Common myeloid progenitor, CD34-positive (primary cell): Measurements from ENCODE around the gene SCN3A.
A peak's percentile ranks its signal among the peaks of the same experiment; 100 is the strongest.

Experiments
- CTCF ChIA-PET: fragments of 350-600 bp; sonication (Branson Sonifier 250); formaldehyde crosslinking; loops from one replicate; lab custom pipeline; 2021; ENCODE audit warnings: antibody characterized with exemption; lab: Charles Lee
- POLR2A ChIA-PET: fragments of 350-600 bp; sonication (Branson Sonifier 250); formaldehyde crosslinking; loops from one replicate; lab custom pipeline; 2021; ENCODE audit warnings: antibody characterized with exemption; lab: Charles Lee
- DNase-seq, 3 donors: peaks; one replicate each; pipeline versions ENCODE4 v3.0.0 to v3.0.0-alpha.2; 2013
- H3K27ac ChIP-seq, 2 experiments: 1 replicate in 1 of 2; 2 replicates in 1 of 2; pipeline ENCODE4 v1.7.0; 2013; ENCODE audit warnings: inconsistent platforms in 2 of 2, low read length in 2 of 2, mild to moderate bottlenecking in 2 of 2, low read depth in 1 of 2, moderate library complexity in 1 of 2; ENCODE audit not compliant: severe bottlenecking in 2 of 2, insufficient read depth in 1 of 2, poor library complexity in 1 of 2
- H3K27me3 ChIP-seq, 5 experiments: replicated peaks in 2 of 5; 1 replicate in 3 of 5; 2 replicates in 2 of 5; pipeline versions ENCODE4 v1.6.1 to v1.7.0; 2013; ENCODE audit warnings: low read length in 4 of 5, mild to moderate bottlenecking in 2 of 5, moderate library complexity in 2 of 5, inconsistent platforms in 1 of 5; ENCODE audit not compliant: insufficient read depth in 5 of 5, control insufficient read depth in 4 of 5
- H3K36me3 ChIP-seq, 4 experiments: 1 replicate in 2 of 4; 2 replicates in 2 of 4; pipeline versions ENCODE4 v1.6.1 to v1.7.0; 2013; ENCODE audit warnings: low read length in 3 of 4, control low read depth in 1 of 4, mild to moderate bottlenecking in 1 of 4; ENCODE audit not compliant: control insufficient read depth in 4 of 4, insufficient read depth in 4 of 4
- H3K4me1 ChIP-seq, 4 experiments: 1 replicate in 3 of 4; 2 replicates in 1 of 4; pipeline versions ENCODE4 v1.6.1 to v1.7.1; 2013; ENCODE audit warnings: low read length in 3 of 4, mild to moderate bottlenecking in 3 of 4, control low read depth in 1 of 4, inconsistent platforms in 1 of 4, moderate library complexity in 1 of 4; ENCODE audit not compliant: control insufficient read depth in 4 of 4, insufficient read depth in 4 of 4; ENCODE audit errors: control extremely low read depth in 1 of 4
- H3K4me3 ChIP-seq, 7 experiments: 1 replicate in 4 of 7; 2 replicates in 3 of 7; pipeline versions ENCODE4 v1.5.1 to v1.7.0; 2013; ENCODE audit warnings: mild to moderate bottlenecking in 7 of 7, low read length in 6 of 7, moderate library complexity in 6 of 7, inconsistent platforms in 2 of 7, low read depth in 2 of 7, control low read depth in 1 of 7; ENCODE audit not compliant: insufficient read depth in 4 of 7, control insufficient read depth in 1 of 7; ENCODE audit errors: extremely low read depth in 1 of 7
- H3K9me3 ChIP-seq, 5 experiments: 1 replicate in 4 of 5; 2 replicates in 1 of 5; pipeline versions ENCODE4 v1.6.1 to v1.7.1; 2013; ENCODE audit warnings: low read length in 4 of 5, mild to moderate bottlenecking in 2 of 5, inconsistent platforms in 1 of 5, low read depth in 1 of 5, moderate library complexity in 1 of 5; ENCODE audit not compliant: control insufficient read depth in 4 of 5, insufficient read depth in 2 of 5; ENCODE audit errors: control extremely low read depth in 1 of 5
- WGBS: methylation state at CpG from one replicate; pipeline ENCODE4 v1.1.5; 2013; ENCODE audit not compliant: insufficient coverage; 5-methylcytosine and 5-hydroxymethylcytosine counted together

The SCN3A gene

GRCh38 chr2:165055082-165055851 lies 148.6 kb downstream of the SCN3A start:
- Histone ChIP-seq H3K4me3 (peak overlapping the region in 1 of 7 experiments; percentile 42), H3K27me3 (no peaks in the 10 kb centered on the region), H3K9me3 (no peaks in the 10 kb centered on the region), H3K27ac (no peak overlapping the region), H3K4me1 (no peaks in the 10 kb centered on the region), H3K36me3 (no peaks in the 10 kb centered on the region)
- ChIA-PET CTCF (interaction anchor here (0.7 to 1.1 kb wide), 2 partner anchors 11 to 268 kb away, joined by 3 read pairs; no protein-coding TSS in a partner anchor), POLR2A (no interaction called here)
- DNase-seq: peak; percentile 17 to 53 (median 26)
- WGBS: 72% methylated on average over 3 of the region's 6 CpGs

GRCh38 chr2:165054652-165055051 lies 149.2 kb downstream of the SCN3A start:
- H3K4me1 ChIP-seq: no peaks in the 10 kb centered on the region
- no CpG with 5 or more reads among the region's 3 CpGs for WGBS
- peak overlapping the region in 1 of 2 experiments; percentile 11 for H3K27ac ChIP-seq
- ChIA-PET CTCF (interaction anchor here (1.1 kb wide), 1 partner anchor 269 kb away, joined by 3 read pairs; no protein-coding TSS in a partner anchor), POLR2A (interaction anchor here (0.5 kb wide), 1 partner anchor 86 kb away, joined by 3 read pairs; no protein-coding TSS in a partner anchor)
- no peaks in the 10 kb centered on the region for H3K27me3 ChIP-seq
- H3K9me3 ChIP-seq: no peaks in the 10 kb centered on the region
- H3K36me3 ChIP-seq: no peaks in the 10 kb centered on the region
- no peak overlapping the region for H3K4me3 ChIP-seq
- DNase-seq: peak in 2 of 3 donors; percentile 37 to 52

GRCh38 chr2:165044505-165045303 lies 159.1 kb downstream of the SCN3A start:
- CTCF ChIA-PET: interaction anchor here (0.7 kb wide), 2 partner anchors 11 to 28 kb away, joined by 3 read pairs; no protein-coding TSS in a partner anchor
- H3K4me3 ChIP-seq: no peak overlapping the region
- no peak for DNase-seq
- no peak overlapping the region for H3K27ac ChIP-seq
- H3K4me1 ChIP-seq: no peaks in the 10 kb centered on the region
- POLR2A ChIA-PET: no interaction called here
- H3K36me3 ChIP-seq: no peaks in the 10 kb centered on the region
- WGBS: 95% methylated on average over 5 of the region's 6 CpGs
- no peaks in the 10 kb centered on the region for H3K27me3 ChIP-seq
- H3K9me3 ChIP-seq: peaks cover 0 to 1% (median 0%) of the 10 kb centered on the region in 5 experiments
